Rectal smooth muscle tissue (tissue), 1 donor: ENCODE results near the gene RNF4.
A peak's percentile ranks its signal among the peaks of the same experiment; 100 is the strongest.
"Not testable (repeated sequence)": the region's sequence is repeated elsewhere in the genome, so short reads cannot be mapped to it uniquely, and the experiment has no call there.

Experiments used
- H3K27ac ChIP-seq: one replicate; pipeline ENCODE4 v1.7.0; 2013; ENCODE audit warnings: low read depth, low read length, inconsistent platforms
- H3K27me3 ChIP-seq: one replicate; pipeline ENCODE4 v1.7.0; 2013; ENCODE audit warnings: low read length; ENCODE audit not compliant: control insufficient read depth, insufficient read depth
- H3K36me3 ChIP-seq: one replicate; pipeline ENCODE4 v1.7.0; 2013; ENCODE audit warnings: low read length; ENCODE audit not compliant: control insufficient read depth, insufficient read depth
- H3K4me1 ChIP-seq: one replicate; pipeline ENCODE4 v1.7.0; 2013; ENCODE audit warnings: low read length; ENCODE audit not compliant: control insufficient read depth, insufficient read depth
- H3K4me3 ChIP-seq: one replicate; pipeline ENCODE4 v1.7.0; 2013; ENCODE audit warnings: low read length
- H3K9ac ChIP-seq: one replicate; pipeline ENCODE4 v1.7.0; 2013; ENCODE audit warnings: low read length

RNF4 gene

DNA sequence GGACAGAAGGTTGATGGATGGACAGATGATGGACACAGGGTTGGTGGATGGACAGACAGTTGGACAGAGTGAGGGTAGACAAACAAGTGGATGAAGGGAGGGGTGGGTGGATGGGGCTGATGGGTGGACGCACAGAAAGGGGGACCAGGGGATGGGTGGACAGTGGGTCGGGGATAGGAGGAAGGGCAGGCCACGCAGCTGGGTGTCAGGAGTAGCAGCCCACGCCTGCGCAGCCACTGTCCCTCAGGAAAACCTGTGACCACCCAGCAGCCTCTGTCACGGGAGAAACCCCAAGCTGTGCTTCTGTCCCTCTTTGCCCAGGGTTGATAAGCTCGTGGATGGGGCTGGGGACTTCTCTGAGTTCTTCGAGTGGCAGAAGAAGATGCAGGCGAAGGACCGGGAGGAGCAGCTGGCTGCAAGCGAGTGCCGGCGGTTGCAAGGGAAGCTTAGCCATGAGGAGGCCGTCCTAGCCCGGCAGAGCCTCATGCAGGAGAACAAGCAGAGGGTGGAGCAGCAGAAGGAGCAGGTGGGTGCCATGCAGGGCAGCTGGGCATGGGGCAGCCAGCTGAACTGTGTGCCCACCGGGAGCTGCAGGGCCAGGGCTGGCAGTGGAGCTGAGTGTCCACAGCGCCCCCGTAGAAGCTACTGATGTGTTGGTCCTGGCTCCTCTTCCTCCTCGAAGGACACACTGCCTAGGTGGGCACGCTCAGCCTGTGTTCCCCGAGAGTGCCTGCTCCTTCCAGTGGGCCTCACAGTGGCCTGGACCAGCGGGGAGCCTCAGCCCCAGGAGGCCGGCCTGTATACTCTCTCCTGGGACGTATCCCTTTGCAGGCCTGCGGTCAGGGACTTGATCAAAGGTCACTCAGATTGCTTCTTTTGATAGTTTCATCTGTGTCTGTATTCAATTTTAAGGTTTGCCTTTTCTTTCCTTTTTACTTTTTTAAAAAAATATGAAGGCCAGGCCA is 16.8 kb upstream of the RNF4 start:
- no peaks in the 10 kb centered on the region for H3K4me1 ChIP-seq
- no peak overlapping the region for H3K9ac ChIP-seq
- no peak overlapping the region for H3K4me3 ChIP-seq
- H3K27ac ChIP-seq: no peak overlapping the region
- H3K36me3 ChIP-seq: no peaks in the 10 kb centered on the region
- no peaks in the 10 kb centered on the region for H3K27me3 ChIP-seq

DNA sequence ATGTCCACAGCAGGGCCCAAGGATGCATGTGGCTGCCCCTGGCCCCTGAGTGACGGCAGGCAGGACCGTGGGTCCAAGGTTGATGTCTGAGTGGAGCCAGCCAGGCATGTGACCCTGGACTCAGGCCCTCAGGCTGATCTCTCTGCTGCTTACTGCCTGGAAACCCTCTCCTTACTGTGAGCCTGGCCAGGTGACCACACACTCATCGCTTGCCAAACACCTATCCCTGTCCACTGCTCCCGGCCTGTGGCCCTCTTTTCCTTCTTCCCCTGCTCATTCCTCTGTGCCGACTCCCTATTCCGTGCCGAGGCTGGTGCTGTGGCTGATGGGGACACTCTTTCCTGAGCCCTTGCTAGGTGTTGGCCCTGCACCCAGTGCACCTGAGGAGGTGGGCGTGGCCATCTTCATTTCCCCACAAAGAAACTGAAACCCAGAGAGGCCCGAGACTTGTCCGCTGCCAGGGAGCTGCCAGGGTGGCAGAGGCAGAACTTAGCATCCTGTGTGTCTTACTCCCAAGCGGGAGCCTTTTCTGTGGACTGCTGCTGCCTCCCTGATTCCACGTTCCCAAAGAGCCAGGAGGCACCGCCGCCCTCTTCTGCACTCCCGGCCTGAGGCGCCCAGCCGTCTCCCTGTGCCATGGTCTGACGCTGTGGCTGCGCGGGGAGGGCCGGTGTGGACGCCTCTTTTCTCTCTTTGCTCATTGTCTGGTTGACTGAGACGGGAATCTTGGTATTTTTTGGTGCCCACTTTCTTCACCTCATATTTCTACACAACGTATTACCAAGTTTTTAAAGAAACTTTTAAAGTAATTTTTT is 11.2 kb upstream of the RNF4 start:
- H3K9ac ChIP-seq: no peak overlapping the region
- no peak overlapping the region for H3K4me3 ChIP-seq
- H3K4me1 ChIP-seq: peaks cover 4% of the 10 kb centered on the region
- no peak overlapping the region for H3K27ac ChIP-seq
- no peaks in the 10 kb centered on the region for H3K36me3 ChIP-seq
- H3K27me3 ChIP-seq: no peaks in the 10 kb centered on the region

DNA sequence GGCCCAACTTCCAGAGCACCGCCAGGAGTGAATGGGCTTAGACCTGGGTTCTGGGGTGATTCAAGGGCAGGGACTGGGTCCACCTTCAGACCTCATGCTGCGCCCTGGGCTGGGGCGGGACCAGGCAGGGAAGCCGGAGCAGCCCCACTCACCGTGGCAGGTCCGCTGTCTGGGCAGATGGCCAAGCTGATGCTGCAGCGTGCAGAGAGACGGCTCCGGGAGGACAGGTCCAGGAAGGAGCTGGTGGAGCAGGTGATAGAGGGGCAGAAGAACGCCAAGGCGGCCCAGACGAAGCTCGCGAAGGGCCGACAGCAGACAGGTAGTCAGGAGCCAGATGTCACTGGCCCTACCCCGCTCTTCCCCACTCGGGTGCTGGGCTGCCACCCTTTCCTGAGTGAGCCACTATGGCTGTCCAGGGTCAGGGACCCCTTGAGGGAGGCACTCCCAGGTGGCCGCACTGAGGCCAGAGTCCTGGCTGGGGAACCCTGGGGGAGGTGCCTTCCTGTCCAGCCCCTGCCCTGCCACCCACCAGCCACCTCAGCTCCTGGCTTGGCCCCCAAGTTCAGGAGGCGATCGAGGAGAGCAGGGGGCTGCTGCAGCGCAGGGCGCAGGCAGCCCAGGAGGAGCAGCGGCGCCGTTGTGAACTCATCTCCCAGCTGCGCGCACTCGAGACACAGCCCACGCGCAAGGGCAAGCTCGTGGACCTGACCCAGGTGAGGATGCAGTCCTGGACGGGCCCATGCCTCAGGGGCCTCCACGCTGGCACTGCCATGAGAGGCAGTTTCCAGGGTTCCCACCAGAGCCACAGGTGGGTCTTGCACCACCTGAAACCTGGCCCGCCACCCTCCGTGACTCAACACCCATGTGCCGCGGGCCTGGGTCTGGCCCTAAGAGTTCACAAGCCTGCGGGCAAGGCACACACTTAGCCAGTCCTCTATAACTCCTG is 10.1 kb upstream of the RNF4 start:
- no peak overlapping the region for H3K27ac ChIP-seq
- no peak overlapping the region for H3K4me3 ChIP-seq
- H3K36me3 ChIP-seq: no peaks in the 10 kb centered on the region
- no peak overlapping the region for H3K9ac ChIP-seq
- no peaks in the 10 kb centered on the region for H3K27me3 ChIP-seq
- peaks cover 4% of the 10 kb centered on the region for H3K4me1 ChIP-seq

DNA sequence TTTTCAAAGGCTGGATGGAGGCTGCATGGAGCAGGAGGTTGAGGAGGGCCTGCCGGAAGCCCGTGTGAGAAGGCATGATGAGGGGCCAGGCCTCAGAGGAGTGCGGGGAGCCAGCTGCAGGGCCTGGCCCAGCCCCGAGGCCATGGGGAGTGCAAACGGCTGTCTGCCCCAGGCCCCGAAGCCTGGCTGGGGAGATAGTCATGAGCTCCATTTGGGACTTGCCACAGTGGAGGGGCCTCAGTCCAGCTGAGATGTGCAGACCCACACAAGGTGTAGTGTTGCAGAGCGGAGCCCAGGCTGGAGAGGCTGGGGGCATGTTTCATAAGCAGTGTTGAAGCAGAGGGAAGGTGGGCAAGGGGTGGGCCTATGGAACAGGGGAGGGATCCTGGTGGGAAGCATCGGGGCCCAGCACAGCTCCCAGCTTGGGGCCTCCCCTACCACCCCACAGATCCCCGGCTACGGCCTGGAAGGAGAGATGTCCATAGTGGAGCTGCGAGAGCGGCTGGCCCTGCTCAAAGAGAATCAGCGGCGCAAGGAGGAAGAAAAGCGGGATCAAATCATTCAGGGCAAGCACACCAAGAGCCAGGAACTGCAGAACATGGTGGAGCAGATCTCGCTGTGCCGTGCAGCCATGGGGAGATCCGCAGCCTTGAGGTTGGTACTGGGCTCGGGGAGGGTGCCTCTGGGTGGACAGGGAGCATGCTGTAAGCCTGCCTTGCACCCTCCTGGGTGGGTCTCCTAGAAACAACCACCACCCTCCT is 9.1 kb upstream of the RNF4 start:
- H3K27ac ChIP-seq: no peak overlapping the region

DNA sequence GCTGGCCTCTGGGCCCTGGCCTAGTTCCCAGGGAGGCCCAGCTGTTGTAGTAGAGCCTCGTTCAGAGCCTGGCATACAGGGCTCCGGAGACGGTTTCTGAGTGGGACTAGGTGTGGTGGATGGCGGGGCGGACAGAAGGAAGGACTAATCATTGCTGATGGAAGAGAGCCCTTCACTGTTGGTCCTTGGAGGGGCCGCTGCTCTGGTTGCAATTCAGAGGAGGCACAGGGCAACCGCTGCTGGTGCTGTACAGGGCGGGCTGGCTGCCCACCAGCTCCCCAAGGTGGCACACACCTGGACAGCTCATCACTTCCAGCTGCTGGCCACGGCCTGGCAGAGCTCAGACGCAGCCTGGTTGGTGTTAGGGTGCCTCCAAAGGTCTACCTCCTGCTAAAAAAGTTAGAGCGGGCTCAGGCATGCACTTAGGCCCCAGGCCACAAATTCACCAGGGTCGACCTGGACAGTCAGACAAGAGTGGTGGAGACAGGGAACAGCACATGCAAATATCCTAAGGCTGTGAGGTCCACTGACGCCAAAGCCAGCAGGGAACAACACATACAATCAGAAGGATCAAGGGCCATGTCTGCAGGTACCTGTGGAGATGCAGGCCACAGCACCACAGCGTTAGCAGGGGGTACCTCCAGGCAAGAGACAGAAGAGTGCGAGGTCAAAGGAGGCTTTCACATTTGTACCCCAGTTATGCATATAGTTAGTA is 7.5 kb upstream of the RNF4 start:
- Histone ChIP-seq H3K27ac (no peak overlapping the region), H3K27me3 (no peaks in the 10 kb centered on the region), H3K9ac (no peak overlapping the region), H3K4me1 (peaks cover 4% of the 10 kb centered on the region), H3K36me3 (peaks cover 2% of the 10 kb centered on the region), H3K4me3 (no peak overlapping the region)

More for the DNA sequence above, 9.1 kb upstream of the RNF4 start:
- Histone ChIP-seq H3K36me3 (peaks cover under 1% of the 10 kb centered on the region), H3K9ac (no peak overlapping the region), H3K27me3 (no peaks in the 10 kb centered on the region), H3K4me3 (no peak overlapping the region), H3K4me1 (peaks cover 4% of the 10 kb centered on the region)

DNA sequence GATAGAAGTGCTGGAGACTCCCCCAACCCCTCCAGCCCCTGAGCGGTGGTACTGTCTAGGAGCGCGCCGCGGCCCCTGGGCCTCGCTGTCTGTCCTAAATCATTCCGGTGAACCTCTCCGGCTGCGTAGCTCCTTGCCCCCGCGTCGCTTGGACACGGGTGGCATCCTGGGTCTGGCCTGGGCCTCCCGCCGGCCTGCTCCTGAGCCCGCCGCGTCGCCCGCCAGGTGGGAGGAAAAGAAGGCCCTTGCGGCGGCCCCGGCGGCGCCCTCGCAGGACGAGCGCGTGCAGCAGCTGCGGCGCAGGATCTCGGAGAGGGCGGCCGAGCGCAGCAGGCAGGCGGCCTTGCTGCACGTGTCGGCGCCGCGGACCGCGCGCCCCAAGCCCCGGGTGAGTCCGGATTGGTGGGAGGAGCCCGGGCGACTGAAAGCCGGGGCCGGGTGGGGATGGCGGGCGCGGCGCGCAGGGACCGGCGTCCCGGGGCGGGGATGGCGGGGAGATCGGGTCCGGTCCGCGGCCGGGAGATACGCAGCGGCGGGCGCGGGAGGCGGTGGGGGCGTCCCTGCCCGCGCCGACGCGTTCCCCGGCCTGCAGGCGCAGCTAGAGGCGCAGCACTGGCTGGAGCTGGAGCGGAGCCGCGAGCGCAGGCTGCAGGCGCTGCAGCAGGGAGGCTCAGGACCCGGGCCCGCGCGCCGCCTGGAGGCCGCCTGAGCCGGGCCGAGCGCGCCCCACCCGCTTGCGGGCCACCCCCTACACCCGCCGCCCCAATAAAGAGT is 6.5 kb upstream of the RNF4 start:
- H3K27me3 ChIP-seq: no peaks in the 10 kb centered on the region

DNA sequence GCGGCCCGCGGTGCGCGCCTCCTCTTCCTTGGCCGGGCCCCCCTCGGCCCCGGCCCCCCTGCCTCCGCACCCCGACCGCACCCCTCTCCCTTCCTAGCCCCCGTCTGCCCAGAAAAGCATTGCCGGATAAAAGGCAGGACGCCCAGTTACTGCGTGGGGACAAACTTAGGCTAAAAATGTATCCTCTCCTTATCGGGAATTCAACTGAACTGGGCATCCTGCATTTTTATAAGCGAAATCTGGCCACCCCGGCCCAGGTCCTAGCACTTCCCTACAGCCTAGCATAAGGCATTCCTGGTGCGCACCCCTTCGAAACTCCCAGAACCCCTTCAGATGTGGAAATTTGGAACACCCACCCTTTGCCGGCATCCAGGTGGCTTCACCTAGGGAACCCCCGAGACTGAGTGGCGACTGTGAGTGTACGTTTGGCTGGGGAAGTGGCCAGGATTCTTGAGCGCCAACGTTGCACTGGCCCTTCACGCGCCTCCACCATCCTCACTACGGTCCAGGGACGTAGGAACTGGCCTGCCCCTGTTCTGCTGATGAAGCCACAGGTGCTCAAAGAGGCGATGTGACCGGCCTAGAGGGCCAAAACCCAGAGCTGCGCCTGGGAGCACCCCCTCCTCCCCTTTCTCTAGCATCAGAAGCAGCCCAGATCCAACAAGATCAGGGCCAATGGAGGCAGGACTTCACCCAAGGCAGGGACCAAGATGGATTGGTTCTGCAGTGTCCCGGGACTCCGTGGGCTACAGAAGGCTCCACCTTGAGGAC is 5.7 kb upstream of the RNF4 start:
- peak overlapping the region; percentile 31 for H3K27ac ChIP-seq
- H3K9ac ChIP-seq: no peak overlapping the region
- peaks cover 4% of the 10 kb centered on the region for H3K4me1 ChIP-seq
- H3K36me3 ChIP-seq: peaks cover 2% of the 10 kb centered on the region
- H3K4me3 ChIP-seq: peak overlapping the region; percentile 13
- no peaks in the 10 kb centered on the region for H3K27me3 ChIP-seq

More for the DNA sequence above, 6.5 kb upstream of the RNF4 start:
- Histone ChIP-seq H3K9ac (no peak overlapping the region), H3K4me1 (peaks cover 4% of the 10 kb centered on the region), H3K36me3 (peaks cover 2% of the 10 kb centered on the region), H3K4me3 (peak overlapping the region; percentile 53), H3K27ac (peak overlapping the region; percentile 34)

DNA sequence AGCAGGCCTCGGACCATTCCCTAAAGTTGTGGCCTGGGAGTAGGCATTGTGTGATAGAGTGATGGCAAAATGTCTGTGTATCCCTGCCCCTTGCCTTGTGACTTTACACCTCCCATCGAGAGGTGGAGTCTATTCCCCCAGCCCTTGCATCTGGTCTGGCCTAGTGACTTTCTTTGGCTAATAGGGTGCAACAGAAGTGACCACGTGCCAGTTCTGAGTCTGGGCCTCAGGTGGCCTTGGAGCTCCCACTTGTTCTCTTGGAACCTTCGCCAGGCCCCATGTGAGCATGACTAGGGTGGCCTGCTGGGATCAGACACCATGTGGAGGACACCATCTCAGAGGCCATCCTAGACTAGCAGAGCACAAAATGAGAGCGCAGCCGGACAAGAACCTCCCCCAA is 3.9 kb upstream of the RNF4 start:
- Histone ChIP-seq H3K9ac (no peak overlapping the region), H3K4me1 (peaks cover 7% of the 10 kb centered on the region), H3K36me3 (peaks cover 2% of the 10 kb centered on the region), H3K4me3 (no peak overlapping the region), H3K27ac (no peak overlapping the region), H3K27me3 (no peaks in the 10 kb centered on the region)

DNA sequence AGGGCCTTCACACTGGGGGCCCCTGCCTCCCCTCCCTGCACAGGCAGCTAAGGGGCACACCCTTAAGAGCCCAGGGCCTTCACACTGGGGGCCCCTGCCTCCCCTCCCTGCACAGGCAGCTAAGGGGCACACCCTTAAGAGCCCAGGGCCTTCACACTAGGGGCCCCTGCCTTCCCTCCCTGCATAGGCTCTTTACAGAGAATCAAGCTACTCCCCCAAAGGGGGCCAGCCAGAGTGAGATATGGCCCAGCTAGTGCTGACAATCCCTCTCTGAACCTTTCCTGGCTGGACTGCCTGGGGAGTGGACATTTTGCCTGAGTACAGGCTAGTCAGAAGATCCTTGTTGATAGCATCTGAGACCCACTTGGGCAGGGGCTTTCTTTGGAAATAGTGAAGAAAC is 3.4 kb upstream of the RNF4 start:
- H3K9ac ChIP-seq, H3K27me3 ChIP-seq, H3K27ac ChIP-seq, H3K36me3 ChIP-seq, H3K4me3 ChIP-seq: not testable (repeated sequence)
- peaks cover 12% of the 10 kb centered on the region for H3K4me1 ChIP-seq
